Right lobe of liver (tissue), 4 donors: ENCODE measurements around the gene GRK1.

Source experiments
- POLR2A ChIP-seq: fragments of 450-650 bp; IDR thresholded peaks from one replicate; pipeline ENCODE4 v1.6.1; 2017; ENCODE audit warnings: antibody characterized with exemption, mild to moderate bottlenecking
- TF ChIP-seq, protein P1 (sequence below), 4 donors: fragments of 200-600 bp in 3 of 4; fragments of 450-650 bp in 1 of 4; IDR thresholded peaks; one replicate each; pipeline versions ENCODE4 v1.5.1 to v1.8.0; 2016 to 2022; ENCODE audit warnings: antibody characterized with exemption in 4 of 4, mild to moderate bottlenecking in 2 of 4
- donor health status: DM: no; HTN: no; CAD: no.
- donor health status: DM: no; HTN: no; CAD: no.
- donor health status: DM: no; HTN: yes; CAD: no.

GRCh38 chr13:113649212-113649611, 17.8 kb upstream of the GRK1 start:
- TF ChIP-seq, protein P1, sequence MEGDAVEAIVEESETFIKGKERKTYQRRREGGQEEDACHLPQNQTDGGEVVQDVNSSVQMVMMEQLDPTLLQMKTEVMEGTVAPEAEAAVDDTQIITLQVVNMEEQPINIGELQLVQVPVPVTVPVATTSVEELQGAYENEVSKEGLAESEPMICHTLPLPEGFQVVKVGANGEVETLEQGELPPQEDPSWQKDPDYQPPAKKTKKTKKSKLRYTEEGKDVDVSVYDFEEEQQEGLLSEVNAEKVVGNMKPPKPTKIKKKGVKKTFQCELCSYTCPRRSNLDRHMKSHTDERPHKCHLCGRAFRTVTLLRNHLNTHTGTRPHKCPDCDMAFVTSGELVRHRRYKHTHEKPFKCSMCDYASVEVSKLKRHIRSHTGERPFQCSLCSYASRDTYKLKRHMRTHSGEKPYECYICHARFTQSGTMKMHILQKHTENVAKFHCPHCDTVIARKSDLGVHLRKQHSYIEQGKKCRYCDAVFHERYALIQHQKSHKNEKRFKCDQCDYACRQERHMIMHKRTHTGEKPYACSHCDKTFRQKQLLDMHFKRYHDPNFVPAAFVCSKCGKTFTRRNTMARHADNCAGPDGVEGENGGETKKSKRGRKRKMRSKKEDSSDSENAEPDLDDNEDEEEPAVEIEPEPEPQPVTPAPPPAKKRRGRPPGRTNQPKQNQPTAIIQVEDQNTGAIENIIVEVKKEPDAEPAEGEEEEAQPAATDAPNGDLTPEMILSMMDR (IDR thresholded peaks at IDR 0.05) = no peak
- no peak for TF ChIP-seq POLR2A
